ENCODE data around the gene WDR77. TPM values are rescaled to one million over a fixed set of nuclear protein-coding genes. Genes with fewer than 3 reads are reported as not detected.

Gene WDR77
- total RNA-seq, 1 donor from 2014 or later = 22.7 TPM

DNA sequence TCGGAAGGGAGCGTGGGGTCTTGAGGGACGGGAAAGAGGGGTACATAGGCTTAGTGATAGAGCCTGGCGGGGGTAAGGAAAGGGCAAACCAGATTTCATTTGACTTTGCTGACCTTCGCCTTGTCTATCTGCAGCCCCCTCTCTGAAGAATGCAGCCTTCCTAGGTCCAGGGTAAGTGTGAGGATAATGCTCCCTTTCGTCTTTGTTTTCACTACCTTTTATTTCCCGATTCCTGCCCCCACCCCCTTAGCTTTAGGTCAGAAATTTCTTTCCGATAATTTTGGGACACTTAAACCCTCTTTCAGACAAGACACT is 604 bp upstream of the WDR77 start:
- Mint-ChIP-seq H3K9me3 (ENCODE audit: unreplicated experiment) (no peaks in the 10 kb centered on the region), H3K4me1 (ENCODE audit: unreplicated experiment) (peaks cover 42% of the 10 kb centered on the region), H3K36me3 (ENCODE audit: unreplicated experiment) (peaks cover 18% of the 10 kb centered on the region), H3K4me3 (ENCODE audit: unreplicated experiment) (peak overlapping the region; percentile 100), H3K27ac (ENCODE audit: unreplicated experiment) (peak overlapping the region; percentile 99), H3K27me3 (ENCODE audit: unreplicated experiment) (no peaks in the 10 kb centered on the region)
- TF ChIP-seq, protein P1, sequence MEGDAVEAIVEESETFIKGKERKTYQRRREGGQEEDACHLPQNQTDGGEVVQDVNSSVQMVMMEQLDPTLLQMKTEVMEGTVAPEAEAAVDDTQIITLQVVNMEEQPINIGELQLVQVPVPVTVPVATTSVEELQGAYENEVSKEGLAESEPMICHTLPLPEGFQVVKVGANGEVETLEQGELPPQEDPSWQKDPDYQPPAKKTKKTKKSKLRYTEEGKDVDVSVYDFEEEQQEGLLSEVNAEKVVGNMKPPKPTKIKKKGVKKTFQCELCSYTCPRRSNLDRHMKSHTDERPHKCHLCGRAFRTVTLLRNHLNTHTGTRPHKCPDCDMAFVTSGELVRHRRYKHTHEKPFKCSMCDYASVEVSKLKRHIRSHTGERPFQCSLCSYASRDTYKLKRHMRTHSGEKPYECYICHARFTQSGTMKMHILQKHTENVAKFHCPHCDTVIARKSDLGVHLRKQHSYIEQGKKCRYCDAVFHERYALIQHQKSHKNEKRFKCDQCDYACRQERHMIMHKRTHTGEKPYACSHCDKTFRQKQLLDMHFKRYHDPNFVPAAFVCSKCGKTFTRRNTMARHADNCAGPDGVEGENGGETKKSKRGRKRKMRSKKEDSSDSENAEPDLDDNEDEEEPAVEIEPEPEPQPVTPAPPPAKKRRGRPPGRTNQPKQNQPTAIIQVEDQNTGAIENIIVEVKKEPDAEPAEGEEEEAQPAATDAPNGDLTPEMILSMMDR (IDR thresholded peaks at IDR 0.05) = no peak
- no peak for DNase-seq (ENCODE audit: extremely low spot score, unreplicated experiment)

DNA sequence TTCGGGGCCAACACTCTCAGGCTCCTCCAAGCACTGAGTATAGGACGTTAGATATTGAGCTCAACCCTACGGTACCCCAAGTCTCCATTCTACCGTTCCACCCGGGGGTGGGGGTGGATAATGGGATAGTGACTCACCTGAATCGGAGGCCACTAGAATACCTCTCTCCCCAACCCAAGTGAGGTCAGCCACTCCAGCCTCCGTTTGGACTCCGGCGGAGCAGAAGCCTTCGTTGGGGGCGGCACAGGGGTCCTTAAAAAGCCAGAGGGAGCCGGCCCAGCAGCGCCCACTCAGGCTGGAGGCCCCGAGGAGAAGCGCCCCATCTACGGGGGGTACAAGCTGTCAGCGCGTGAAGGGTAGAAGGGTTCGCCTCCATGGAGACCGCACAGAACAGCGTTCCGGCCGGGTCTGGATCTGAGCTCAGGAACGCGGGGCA is 556 bp downstream of the WDR77 start:
- H3K27me3 Mint-ChIP-seq (ENCODE audit: unreplicated experiment) = no peaks in the 10 kb centered on the region
- H3K36me3 Mint-ChIP-seq (ENCODE audit: unreplicated experiment) = peaks cover 15% of the 10 kb centered on the region
- peak overlapping the region; percentile 76 for H3K27ac Mint-ChIP-seq (ENCODE audit: unreplicated experiment)
- H3K9me3 Mint-ChIP-seq (ENCODE audit: unreplicated experiment) = no peaks in the 10 kb centered on the region
- TF ChIP-seq, protein P1 (IDR thresholded peaks at IDR 0.05) = no peak
- peak overlapping the region; percentile 100 for H3K4me3 Mint-ChIP-seq (ENCODE audit: unreplicated experiment)
- DNase-seq (ENCODE audit: extremely low spot score, unreplicated experiment) = no peak
- peaks cover 42% of the 10 kb centered on the region for H3K4me1 Mint-ChIP-seq (ENCODE audit: unreplicated experiment)

DNA sequence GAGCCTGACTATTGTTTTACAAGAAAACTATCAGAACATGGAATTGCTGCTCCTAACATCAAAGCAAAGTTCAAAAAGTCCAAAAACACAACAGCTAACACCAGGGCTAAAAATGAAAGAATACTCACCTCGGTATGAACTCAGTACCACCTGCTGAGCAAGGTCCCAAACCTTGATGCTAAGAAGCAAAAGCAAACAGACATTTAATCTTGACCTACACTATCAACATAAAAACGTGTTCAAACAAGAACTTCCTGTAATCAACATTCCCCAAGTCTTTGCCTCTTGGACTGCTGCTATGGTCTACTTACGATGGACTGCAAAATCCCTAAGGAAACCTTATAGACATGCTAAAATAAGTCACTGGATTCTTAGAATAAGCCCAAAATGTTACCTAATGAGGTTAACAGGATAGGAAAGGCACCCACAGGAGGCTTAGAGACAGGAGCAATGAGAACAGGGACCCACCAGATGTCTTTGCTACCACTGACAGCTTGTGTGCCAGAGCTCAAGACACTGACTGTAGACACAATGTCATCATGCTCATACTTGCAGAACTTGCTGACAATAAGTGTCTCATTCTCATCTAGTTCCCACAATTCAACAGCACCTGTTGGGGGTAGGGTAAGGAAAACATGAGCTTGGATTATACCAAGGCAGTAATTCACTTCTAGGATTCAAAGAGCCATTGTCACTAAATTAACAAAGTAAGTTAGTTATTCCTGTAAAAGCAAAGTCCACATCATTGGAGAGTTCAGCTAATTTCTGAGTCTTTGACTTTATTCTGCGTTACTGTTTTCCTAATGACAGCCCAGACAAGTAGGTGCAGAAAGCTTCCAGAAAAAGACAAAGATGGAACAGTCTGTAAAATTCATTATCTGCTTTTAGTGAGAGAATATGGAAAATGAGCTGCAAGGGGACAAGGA is 1.8 kb downstream of the WDR77 start:
- Mint-ChIP-seq H3K27me3 (ENCODE audit: unreplicated experiment) (no peaks in the 10 kb centered on the region), H3K9me3 (ENCODE audit: unreplicated experiment) (no peaks in the 10 kb centered on the region), H3K4me1 (ENCODE audit: unreplicated experiment) (peaks cover 42% of the 10 kb centered on the region), H3K36me3 (ENCODE audit: unreplicated experiment) (peaks cover 21% of the 10 kb centered on the region), H3K27ac (ENCODE audit: unreplicated experiment) (no peak overlapping the region), H3K4me3 (ENCODE audit: unreplicated experiment) (peak overlapping the region; percentile 100)
- DNase-seq (ENCODE audit: extremely low spot score, unreplicated experiment) = no peak
- TF ChIP-seq, protein P1 (IDR thresholded peaks at IDR 0.05) = no peak

DNA sequence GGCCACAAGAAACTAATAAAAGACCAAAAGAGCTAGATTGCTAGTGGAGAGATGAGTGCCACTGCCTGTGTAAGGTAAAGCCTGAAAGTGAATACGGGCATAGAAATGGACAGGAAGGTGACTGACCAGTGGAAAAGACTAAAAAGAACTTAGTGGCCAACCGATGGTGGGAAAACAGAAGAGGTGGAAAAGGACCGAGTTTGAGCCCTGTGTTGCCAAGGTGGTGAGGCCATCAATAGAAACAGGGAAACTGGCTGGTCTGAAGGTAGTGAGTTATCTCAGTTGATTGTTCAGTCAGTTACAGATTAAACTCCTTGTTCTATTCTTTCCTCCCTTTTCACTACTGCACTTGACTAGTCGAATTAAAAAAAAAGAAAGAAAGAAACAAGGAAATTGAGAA is 2.5 kb downstream of the WDR77 start:
- DNase-seq (ENCODE audit: extremely low spot score, unreplicated experiment) = no peak
- no peak overlapping the region for H3K27ac Mint-ChIP-seq (ENCODE audit: unreplicated experiment)
- peaks cover 38% of the 10 kb centered on the region for H3K4me1 Mint-ChIP-seq (ENCODE audit: unreplicated experiment)
- H3K9me3 Mint-ChIP-seq (ENCODE audit: unreplicated experiment) = no peaks in the 10 kb centered on the region
- TF ChIP-seq, protein P1 (IDR thresholded peaks at IDR 0.05) = no peak
- peaks cover 26% of the 10 kb centered on the region for H3K36me3 Mint-ChIP-seq (ENCODE audit: unreplicated experiment)
- no peak overlapping the region for H3K4me3 Mint-ChIP-seq (ENCODE audit: unreplicated experiment)
- no peaks in the 10 kb centered on the region for H3K27me3 Mint-ChIP-seq (ENCODE audit: unreplicated experiment)

DNA sequence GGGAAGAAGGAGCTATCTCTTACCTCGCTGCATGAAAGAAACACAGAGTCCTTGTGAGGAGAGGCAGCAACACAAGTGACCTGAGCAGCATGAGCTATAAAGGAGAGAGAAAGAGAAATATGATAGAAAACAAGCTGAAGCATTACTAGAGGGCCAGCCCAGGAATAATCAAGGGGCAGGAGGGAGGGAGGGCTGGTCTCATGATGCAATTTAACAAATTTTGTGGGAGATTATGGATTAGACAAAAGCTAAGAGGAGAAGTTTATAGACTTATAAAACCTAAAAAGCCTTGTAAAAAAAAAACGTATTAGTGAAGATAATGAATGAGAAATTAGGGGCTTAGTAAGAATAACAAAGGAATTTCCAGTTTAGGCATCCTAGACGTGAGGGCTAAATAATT is 5.0 kb downstream of the WDR77 start:
- H3K27ac Mint-ChIP-seq (ENCODE audit: unreplicated experiment) = no peak overlapping the region
- no peaks in the 10 kb centered on the region for H3K9me3 Mint-ChIP-seq (ENCODE audit: unreplicated experiment)
- peaks cover 34% of the 10 kb centered on the region for H3K36me3 Mint-ChIP-seq (ENCODE audit: unreplicated experiment)
- H3K4me3 Mint-ChIP-seq (ENCODE audit: unreplicated experiment) = no peak overlapping the region
- TF ChIP-seq, protein P1 (IDR thresholded peaks at IDR 0.05) = no peak
- H3K4me1 Mint-ChIP-seq (ENCODE audit: unreplicated experiment) = peaks cover 18% of the 10 kb centered on the region
- no peaks in the 10 kb centered on the region for H3K27me3 Mint-ChIP-seq (ENCODE audit: unreplicated experiment)
- no peak for DNase-seq (ENCODE audit: extremely low spot score, unreplicated experiment)

All from osteocyte (in vitro differentiated cells).